Ishikawa (cell line): ENCODE measurements around the gene RGL2.

ENCODE experiments used
- CEBPB ChIP-seq: IDR thresholded peaks from 2 replicates; pipeline ENCODE4 v1.6.1; 2012
- CREB1 ChIP-seq: IDR thresholded peaks from 2 replicates; pipeline ENCODE4 v1.6.1; 2012; ENCODE audit warnings: low read depth
- EGR1 ChIP-seq: IDR thresholded peaks from 2 replicates; pipeline ENCODE4 v1.6.1; 2012
- EP300 ChIP-seq: IDR thresholded peaks from 2 replicates; pipeline ENCODE4 v1.6.1; 2012; ENCODE audit warnings: borderline replicate concordance
- FOXM1 ChIP-seq: IDR thresholded peaks from 2 replicates; pipeline ENCODE4 v1.6.1; 2012; ENCODE audit warnings: low read depth, borderline replicate concordance
- NFIC ChIP-seq: IDR thresholded peaks from 2 replicates; pipeline ENCODE4 v1.6.1; 2012
- RAD21 ChIP-seq: IDR thresholded peaks from 2 replicates; pipeline ENCODE4 v1.6.1; 2012; ENCODE audit warnings: low read depth
- REST ChIP-seq: IDR thresholded peaks from 2 replicates; pipeline ENCODE4 v1.6.1; 2012; ENCODE audit warnings: low read depth, mild to moderate bottlenecking
- TAF1 ChIP-seq: IDR thresholded peaks from 2 replicates; pipeline ENCODE4 v1.6.1; 2012; ENCODE audit warnings: low read depth, mild to moderate bottlenecking
- TCF12 ChIP-seq: IDR thresholded peaks from 2 replicates; pipeline ENCODE4 v1.6.1; 2012; ENCODE audit warnings: low read depth
- TEAD4 ChIP-seq: IDR thresholded peaks from 2 replicates; pipeline ENCODE4 v1.6.1; 2012
- YY1 ChIP-seq: IDR thresholded peaks from 2 replicates; pipeline ENCODE4 v1.6.1; 2012; ENCODE audit warnings: low read depth
- ZBTB7A ChIP-seq: IDR thresholded peaks from 2 replicates; pipeline ENCODE4 v1.6.1; 2012; ENCODE audit warnings: low read depth
- TF ChIP-seq, protein P1 (sequence below): IDR thresholded peaks from 2 replicates; pipeline ENCODE4 v1.6.1; 2012

Gene RGL2

DNA sequence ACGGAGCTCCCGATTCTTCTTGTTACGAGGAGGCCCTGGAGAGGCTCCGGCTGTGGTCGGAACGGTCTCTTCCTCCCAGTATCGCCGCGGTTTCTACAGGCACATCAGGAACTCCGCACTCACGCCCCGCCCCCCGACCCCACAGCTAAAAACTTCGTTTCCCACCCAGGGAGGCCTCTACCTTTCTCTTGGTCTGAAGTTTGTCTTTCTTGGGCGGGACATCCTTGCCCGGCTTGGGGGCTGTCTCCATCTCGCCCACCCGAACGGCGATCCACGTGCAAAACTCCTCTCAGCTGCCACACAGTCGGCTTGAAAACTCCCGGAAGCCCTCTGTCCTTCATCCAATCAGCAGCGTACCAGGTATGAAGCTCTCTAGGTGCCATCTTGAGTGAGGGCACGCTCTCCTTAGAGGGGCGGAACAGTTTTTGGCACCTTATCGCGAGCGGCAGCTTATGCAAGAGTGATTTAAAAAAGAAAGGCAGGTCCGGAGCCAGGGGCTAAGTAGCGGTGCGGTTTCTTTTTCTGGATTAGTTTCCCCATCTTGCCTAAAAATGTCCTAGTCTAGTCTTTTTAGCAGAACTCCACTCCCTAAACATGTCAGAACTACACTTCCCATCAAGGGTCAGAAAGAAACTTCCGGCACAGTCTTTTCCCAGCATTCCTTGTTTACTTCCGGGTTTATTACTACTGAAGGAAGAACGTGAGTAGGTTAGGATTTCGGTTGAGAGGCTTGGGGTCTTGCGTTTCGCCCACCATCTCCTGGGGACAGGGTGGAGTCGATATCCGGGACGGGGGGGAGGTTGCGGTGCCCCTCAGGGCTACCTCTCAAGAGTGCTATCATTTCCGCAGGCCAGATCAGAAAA is 9.6 kb downstream of the RGL2 start, which contains the start of the genes PFDN6 and WDR46:
Gene PFDN6 (plus strand): TSS at position 681 of the 863 bp plus-strand sequence. CDS start 256 bp downstream, outside the sequence.
Gene WDR46 (minus strand): TSS at position 319 of the 863 bp plus-strand sequence. CDS start 69 bp downstream, at position 250.
- TF ChIP-seq TCF12 (peak; percentile 58; the same call in 1 of the 2 replicates), NFIC (peak; percentile 37; the same call in 1 of the 2 replicates), CREB1 (peak; percentile 24; the same call in 1 of the 2 replicates), FOXM1 (no peak; the same call in 1 of the 2 replicates), YY1 (peak; percentile 97), TEAD4 (no peak), REST (no peak), CEBPB (no peak), ZBTB7A (0 out of 2 replicates have a peak, but pooled peaks have one; percentile 53), EGR1 (peak; percentile 26; the same call in 1 of the 2 replicates), TAF1 (peak; percentile 48; the same call in 1 of the 2 replicates)
- TF ChIP-seq, protein P1, sequence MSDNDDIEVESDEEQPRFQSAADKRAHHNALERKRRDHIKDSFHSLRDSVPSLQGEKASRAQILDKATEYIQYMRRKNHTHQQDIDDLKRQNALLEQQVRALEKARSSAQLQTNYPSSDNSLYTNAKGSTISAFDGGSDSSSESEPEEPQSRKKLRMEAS: peak; percentile 92

- TF ChIP-seq TEAD4: no peak
- TF ChIP-seq EP300: no peak
- no peak for TF ChIP-seq FOXM1
These were observed 10.4 kb downstream of the RGL2 start for GRCh38 chr6:33288141-33288920.

- TF ChIP-seq ZBTB7A (no peak), FOXM1 (no peak), EGR1 (no peak), REST (no peak), TCF12 (no peak), CEBPB (no peak), CREB1 (no peak)
These were observed 11.5 kb downstream of the RGL2 start for GRCh38 chr6:33286946-33287914.

DNA sequence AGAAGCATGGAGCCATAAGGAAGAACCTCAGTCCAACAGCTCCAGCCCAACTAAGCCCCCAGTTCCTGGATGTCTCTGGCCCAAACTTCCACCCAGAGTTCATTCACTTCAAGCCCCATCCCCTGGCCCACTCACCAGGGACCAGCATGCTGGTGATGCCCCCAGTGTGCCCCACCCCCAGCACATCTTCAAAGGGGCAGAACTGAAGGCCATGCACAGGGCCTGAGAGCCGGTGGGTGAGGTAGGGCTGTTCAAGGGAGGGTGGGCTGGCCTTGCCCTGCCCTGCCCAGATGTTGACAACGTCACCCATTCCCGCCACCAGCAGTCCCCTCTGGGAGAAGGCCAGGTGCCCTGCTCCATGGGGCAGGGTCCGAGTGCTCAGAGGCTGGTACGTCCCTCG is 18.2 kb downstream of the RGL2 start:
- TF ChIP-seq CEBPB: no peak
- TF ChIP-seq ZBTB7A: no peak
- no peak for TF ChIP-seq TCF12
- TF ChIP-seq TAF1: no peak
- TF ChIP-seq NFIC: no peak
- no peak for TF ChIP-seq CREB1
- no peak for TF ChIP-seq RAD21
- no peak for TF ChIP-seq TEAD4
- TF ChIP-seq EGR1: no peak
- TF ChIP-seq EP300: no peak
- no peak for TF ChIP-seq REST
- no peak for TF ChIP-seq FOXM1
